Small intestine (tissue), 7 donors: ENCODE results near the gene CCDC71. TPM values are rescaled to one million over a fixed set of nuclear protein-coding genes. Genes with fewer than 3 reads are reported as not detected.

Experiments used
- DNase-seq, 2 donors: peaks; one replicate each; pipeline versions ENCODE4 v3.0.0 to v3.0.0-alpha.2; 2013
- FAIRE-seq: peaks from 2 replicates; lab custom pipeline; 2012; peaks lifted over from hg19 to GRCh38; lab: Jason Lieb, UNC
- H3K27ac ChIP-seq, 3 donors: one replicate each; pipeline ENCODE4 v1.5.1; 2013; ENCODE audit warnings: low read length in 2 of 3, mild to moderate bottlenecking in 2 of 3, control low read depth in 1 of 3, inconsistent platforms in 1 of 3, low read depth in 1 of 3, moderate library complexity in 1 of 3
- H3K27me3 ChIP-seq, 3 donors: one replicate each; pipeline ENCODE4 v1.6.1; 2013; ENCODE audit warnings: low read length in 3 of 3, inconsistent platforms in 1 of 3; ENCODE audit not compliant: control insufficient read depth in 3 of 3, insufficient read depth in 3 of 3
- H3K36me3 ChIP-seq, 3 donors: one replicate each; pipeline ENCODE4 v1.6.1; 2013; ENCODE audit warnings: low read length in 3 of 3, inconsistent platforms in 1 of 3, low read depth in 1 of 3, mild to moderate bottlenecking in 1 of 3, moderate library complexity in 1 of 3; ENCODE audit not compliant: control insufficient read depth in 3 of 3, insufficient read depth in 2 of 3
- H3K4me1 ChIP-seq, 3 donors: one replicate each; pipeline ENCODE4 v1.6.1; 2013; ENCODE audit warnings: low read length in 2 of 3, inconsistent platforms in 1 of 3, low read depth in 1 of 3, mild to moderate bottlenecking in 1 of 3, moderate library complexity in 1 of 3; ENCODE audit not compliant: control insufficient read depth in 3 of 3, insufficient read depth in 2 of 3
- H3K4me3 ChIP-seq, 3 donors: one replicate each; pipeline ENCODE4 v1.5.1; 2013; ENCODE audit warnings: low read length in 3 of 3, control low read depth in 1 of 3, inconsistent platforms in 1 of 3, low read depth in 1 of 3, mild to moderate bottlenecking in 1 of 3, moderate library complexity in 1 of 3
- H3K9me3 ChIP-seq, 2 donors: one replicate each; pipeline ENCODE4 v1.6.1; 2013; ENCODE audit warnings: low read depth in 1 of 2, low read length in 1 of 2; ENCODE audit not compliant: control insufficient read depth in 2 of 2, insufficient read depth in 1 of 2
- WGBS, 3 donors: extraction: QIAGEN DNeasy Blood & Tissue Kit; methylation state at CpG; one replicate each; pipeline ENCODE4 v1.1.7; 2013; 5-methylcytosine and 5-hydroxymethylcytosine counted together
- polyA plus RNA-seq, 4 donors: library from polyadenylated mRNA; stranded (reverse) in 3 of 4; unstranded in 1 of 4; fragments of 200-250 nt in 3 of 4; fragments of 120-200 nt in 1 of 4; gene quantifications; one replicate each; pipeline versions ENCODE4 v1.2.1 to v1.2.3, GENCODE V29; 2013
- donor health status: healthy with polysubstance abuse.
- donor health status: control.
- donor health status: control.
- donor health status: Bipolar disorder and iron deficiency.
- donor health status: healthy.

CCDC71 gene
- polyA plus RNA-seq, 4 donors = 13.0 to 24.2 (median 17.9) TPM

DNA sequence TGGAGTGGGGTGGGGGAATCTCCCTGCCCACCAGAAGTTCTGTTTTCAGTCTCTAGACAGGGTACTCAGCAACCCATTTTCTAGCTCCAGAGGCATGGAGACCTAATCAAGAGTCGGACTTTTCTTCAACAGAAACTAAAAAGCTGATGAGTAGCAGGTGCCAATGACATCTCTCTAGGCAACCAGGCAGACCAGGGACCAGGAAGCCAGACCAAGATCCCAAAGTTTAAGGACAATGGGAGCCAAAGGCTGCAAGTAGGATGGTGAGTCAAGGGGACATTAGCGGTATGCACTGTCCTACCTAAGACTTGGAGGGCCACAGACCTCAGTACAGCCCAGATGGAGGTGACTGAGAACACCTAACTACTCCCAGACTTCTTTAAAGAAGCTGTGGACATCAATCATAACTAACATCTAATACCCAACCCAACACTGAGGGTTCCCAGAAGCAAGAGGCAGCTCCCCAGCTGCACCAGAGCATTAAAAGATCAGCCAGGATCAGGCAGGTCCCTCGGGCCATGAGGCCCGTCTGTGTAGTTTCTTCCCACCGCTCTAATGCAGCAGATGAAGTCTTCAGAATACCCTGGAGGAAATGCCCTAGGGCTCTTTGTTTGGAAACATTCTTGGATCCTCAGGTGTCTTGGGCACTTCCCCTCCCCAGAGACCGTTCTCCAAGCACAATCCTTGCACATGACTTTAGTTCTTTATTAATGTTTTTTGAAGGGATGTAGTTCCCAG is 979 bp downstream of the CCDC71 start:
- peaks cover 0 to 31% (median 5%) of the 10 kb centered on the region in 3 donors for H3K4me1 ChIP-seq
- FAIRE-seq (no peak), DNase-seq (no peak)
- peaks cover 0 to 36% (median 6%) of the 10 kb centered on the region in 3 donors for H3K36me3 ChIP-seq
- H3K4me3 ChIP-seq = peak overlapping the region; percentile 65 to 99 (median 78)
- H3K27me3 ChIP-seq = no peaks in the 10 kb centered on the region
- peaks cover 0 to 5% of the 10 kb centered on the region in 2 donors for H3K9me3 ChIP-seq
- H3K27ac ChIP-seq = peak overlapping the region in 2 of 3 donors; percentile 4 to 85
- 33 to 35% (median 33%) methylated on average over 6 of the region's 6 CpGs for WGBS, 3 donors

- H3K27me3 ChIP-seq = no peaks in the 10 kb centered on the region
- H3K9me3 ChIP-seq = peaks cover 0 to 5% of the 10 kb centered on the region in 2 donors
- peaks cover 0 to 26% (median 5%) of the 10 kb centered on the region in 3 donors for H3K4me1 ChIP-seq
- WGBS, 3 donors = 94 to 95% (median 95%) methylated on average over 8 of the region's 8 CpGs
- no peak for FAIRE-seq
- H3K27ac ChIP-seq = no peak overlapping the region
- DNase-seq = no peak
- H3K36me3 ChIP-seq = peaks cover 0 to 36% (median 6%) of the 10 kb centered on the region in 3 donors
- H3K4me3 ChIP-seq = no peak overlapping the region
Observed at GRCh38 chr3:49163609-49164008, 2.5 kb downstream of the CCDC71 start.

DNA sequence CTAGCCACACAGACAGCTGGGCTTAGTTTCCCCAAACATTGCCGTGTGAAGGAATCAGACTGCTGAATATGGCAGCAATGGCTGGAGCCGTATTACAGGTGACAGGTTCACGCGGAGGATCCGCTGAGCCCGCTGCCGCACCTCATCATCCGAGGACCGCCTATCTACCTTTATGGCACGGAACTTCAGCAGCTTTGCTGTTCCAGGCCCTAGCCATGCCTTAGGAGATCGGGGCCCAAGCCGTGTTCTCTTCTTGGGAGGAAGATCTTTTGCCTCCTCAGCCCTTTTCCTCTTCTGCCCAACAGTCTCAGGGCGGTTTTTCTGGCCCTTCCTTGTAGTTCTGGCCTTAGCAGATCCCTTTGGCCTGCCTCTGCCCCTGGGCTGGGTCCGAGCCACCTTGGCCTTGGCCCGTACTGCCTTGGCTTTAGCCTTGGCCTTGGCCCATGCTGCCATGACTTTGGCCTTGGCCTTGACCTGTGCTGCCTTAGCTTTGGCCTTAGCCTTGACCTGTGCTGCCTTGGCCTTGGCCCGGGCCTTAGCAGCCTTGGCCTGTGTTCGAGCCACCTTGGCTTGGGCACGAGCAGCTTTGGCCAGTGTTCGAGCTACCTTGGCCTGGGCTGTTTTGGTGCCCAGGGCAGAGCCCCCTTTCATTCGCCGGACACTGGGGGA is 3.2 kb downstream of the CCDC71 start:
- DNase-seq = no peak
- peaks cover 0 to 29% (median 5%) of the 10 kb centered on the region in 3 donors for H3K4me1 ChIP-seq
- peaks cover 0 to 36% (median 6%) of the 10 kb centered on the region in 3 donors for H3K36me3 ChIP-seq
- 94 to 97% (median 96%) methylated on average over 21 of the region's 21 CpGs for WGBS, 3 donors
- peaks cover 0 to 5% of the 10 kb centered on the region in 2 donors for H3K9me3 ChIP-seq
- no peak overlapping the region for H3K4me3 ChIP-seq
- FAIRE-seq = no peak
- H3K27ac ChIP-seq = no peak overlapping the region
- H3K27me3 ChIP-seq = no peaks in the 10 kb centered on the region

DNA sequence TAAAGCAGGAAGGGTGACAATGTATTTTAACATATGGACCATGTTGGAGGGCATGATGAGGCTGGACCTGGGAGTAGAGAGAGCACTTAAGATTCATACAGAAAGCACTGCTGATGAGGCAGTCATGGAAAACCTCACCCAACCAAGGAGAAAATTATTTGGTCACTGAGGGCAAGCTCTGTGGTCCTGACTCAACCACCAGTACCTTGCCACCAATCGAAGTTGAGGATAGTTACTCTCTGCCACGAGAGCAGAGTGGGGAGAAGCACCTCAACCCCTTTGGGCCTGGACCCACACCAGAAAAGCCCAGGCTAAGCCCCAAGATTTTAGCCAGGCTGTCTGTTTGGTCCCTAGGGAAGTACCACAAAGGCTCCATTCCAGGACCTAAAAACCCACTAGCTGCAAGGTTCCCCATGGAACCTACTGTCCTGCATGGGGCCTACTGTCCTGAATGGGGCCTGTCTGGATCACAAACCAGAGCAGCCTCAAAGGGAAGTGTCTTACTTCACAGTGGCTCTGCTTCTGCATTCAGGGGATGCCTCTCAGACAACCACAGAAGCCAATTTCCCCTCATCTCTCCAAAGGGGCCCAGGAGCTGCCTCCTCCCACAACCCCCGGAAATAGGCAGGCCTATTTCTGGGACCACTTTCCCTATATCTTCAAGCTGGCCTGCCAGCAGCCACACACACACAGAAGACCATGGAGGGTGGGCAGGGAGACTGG is 4.2 kb downstream of the CCDC71 start:
- no peak overlapping the region for H3K4me3 ChIP-seq
- H3K9me3 ChIP-seq = peaks cover 0 to 5% of the 10 kb centered on the region in 2 donors
- DNase-seq = no peak
- no peak for FAIRE-seq
- no peak overlapping the region for H3K27ac ChIP-seq
- H3K36me3 ChIP-seq = peaks cover 0 to 36% (median 6%) of the 10 kb centered on the region in 3 donors
- H3K27me3 ChIP-seq = no peaks in the 10 kb centered on the region
- 70 to 79% (median 79%) methylated on average over 3 of the region's 3 CpGs for WGBS, 3 donors
- peaks cover 0 to 29% (median 5%) of the 10 kb centered on the region in 3 donors for H3K4me1 ChIP-seq

- peak in 1 of 2 donors; percentile 34 for DNase-seq
- Histone ChIP-seq H3K27ac (no peak overlapping the region), H3K4me3 (no peak overlapping the region), H3K36me3 (peaks cover 0 to 36% (median 6%) of the 10 kb centered on the region in 3 donors), H3K9me3 (no peaks in the 10 kb centered on the region), H3K4me1 (peaks cover 0 to 21% (median 5%) of the 10 kb centered on the region in 3 donors), H3K27me3 (no peaks in the 10 kb centered on the region)
- no peak for FAIRE-seq
- WGBS, 3 donors = 74 to 96% (median 93%) methylated on average over 2 of the region's 2 CpGs
Observed at GRCh38 chr3:49161197-49161596, 4.9 kb downstream of the CCDC71 start.

GRCh38 chr3:49158792-49159191 is 7.3 kb downstream of the CCDC71 start:
- no peak overlapping the region for H3K4me3 ChIP-seq
- WGBS, 3 donors = 70 to 80% (median 71%) methylated on average over 2 of the region's 2 CpGs
- peaks cover 0 to 31% (median 6%) of the 10 kb centered on the region in 3 donors for H3K36me3 ChIP-seq
- DNase-seq (no peak), FAIRE-seq (no peak)
- H3K4me1 ChIP-seq = peaks cover 0 to 15% (median 0%) of the 10 kb centered on the region in 3 donors
- no peaks in the 10 kb centered on the region for H3K27me3 ChIP-seq
- no peak overlapping the region for H3K27ac ChIP-seq
- H3K9me3 ChIP-seq = no peaks in the 10 kb centered on the region

DNA sequence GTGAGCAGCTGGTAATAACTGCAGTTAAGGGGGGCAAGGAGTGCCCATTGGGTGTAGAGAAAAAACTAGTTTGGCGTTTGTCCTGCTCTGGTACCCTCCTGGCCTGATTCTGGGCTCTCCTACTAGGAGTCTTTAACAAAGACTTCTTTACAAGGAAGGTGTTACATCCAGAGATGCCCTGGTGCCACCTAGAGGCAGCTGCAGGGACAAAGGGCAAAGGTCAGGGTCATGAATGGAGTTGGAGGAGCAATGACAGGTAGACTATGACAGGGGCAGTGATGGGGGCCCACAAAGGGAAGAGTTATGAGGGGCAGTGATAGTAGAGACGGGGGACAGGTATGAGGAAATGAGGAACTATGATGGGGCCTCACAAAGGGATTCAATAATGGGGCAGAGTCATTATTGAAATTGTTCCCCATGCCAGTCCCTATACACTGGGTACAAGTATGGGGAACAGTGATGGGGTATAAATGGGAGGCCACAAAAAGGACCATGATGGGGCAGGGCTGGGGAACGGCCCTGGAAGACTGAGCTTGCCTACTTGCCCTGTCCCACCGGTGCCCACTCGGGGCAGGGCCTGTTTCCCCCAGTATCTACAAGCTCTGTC is 7.9 kb downstream of the CCDC71 start:
- DNase-seq = peak; percentile 77 to 82
- H3K4me1 ChIP-seq = peaks cover 0 to 15% (median 0%) of the 10 kb centered on the region in 3 donors
- FAIRE-seq = no peak
- H3K4me3 ChIP-seq = no peak overlapping the region
- H3K27me3 ChIP-seq = no peaks in the 10 kb centered on the region
- H3K9me3 ChIP-seq = no peaks in the 10 kb centered on the region
- WGBS, 3 donors = 55 to 62% (median 60%) methylated on average over 5 of the region's 5 CpGs
- peaks cover 0 to 25% (median under 1%) of the 10 kb centered on the region in 3 donors for H3K36me3 ChIP-seq
- H3K27ac ChIP-seq = no peak overlapping the region

DNA sequence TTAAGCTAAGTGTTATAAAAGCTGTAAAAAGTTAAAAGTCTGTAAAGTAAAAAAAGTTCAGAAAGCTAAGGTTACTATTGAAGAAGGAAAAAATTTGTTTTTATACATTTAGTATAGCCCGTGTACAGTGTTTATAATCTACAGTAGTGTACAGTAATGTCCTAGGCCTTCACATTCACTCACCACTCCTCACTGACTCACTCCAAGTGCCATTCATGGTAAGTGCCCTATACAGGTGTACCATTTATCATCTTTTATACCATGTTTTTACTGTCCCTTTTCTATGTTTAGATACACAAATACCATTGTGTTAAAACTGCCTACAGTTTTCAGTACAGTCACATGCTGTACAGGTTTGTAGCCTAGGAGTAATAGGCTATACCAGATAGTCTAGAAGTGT is 8.8 kb downstream of the CCDC71 start:
- no peaks in the 10 kb centered on the region for H3K9me3 ChIP-seq
- H3K4me3 ChIP-seq = no peak overlapping the region
- 62 to 77% (median 71%) methylated on average over 1 of the region's 1 CpG for WGBS, 3 donors
- no peak overlapping the region for H3K27ac ChIP-seq
- no peaks in the 10 kb centered on the region for H3K27me3 ChIP-seq
- peaks cover 0 to 16% (median 0%) of the 10 kb centered on the region in 3 donors for H3K36me3 ChIP-seq
- DNase-seq (no peak), FAIRE-seq (no peak)
- peaks cover 0 to 15% (median 0%) of the 10 kb centered on the region in 3 donors for H3K4me1 ChIP-seq
